ENCODE results near the gene COL4A2. TPM values are rescaled to one million over a fixed set of nuclear protein-coding genes. Genes with fewer than 3 reads are reported as not detected.

The COL4A2 gene
- total RNA-seq, 1 donor from 2014 or later, result 120 TPM

DNA sequence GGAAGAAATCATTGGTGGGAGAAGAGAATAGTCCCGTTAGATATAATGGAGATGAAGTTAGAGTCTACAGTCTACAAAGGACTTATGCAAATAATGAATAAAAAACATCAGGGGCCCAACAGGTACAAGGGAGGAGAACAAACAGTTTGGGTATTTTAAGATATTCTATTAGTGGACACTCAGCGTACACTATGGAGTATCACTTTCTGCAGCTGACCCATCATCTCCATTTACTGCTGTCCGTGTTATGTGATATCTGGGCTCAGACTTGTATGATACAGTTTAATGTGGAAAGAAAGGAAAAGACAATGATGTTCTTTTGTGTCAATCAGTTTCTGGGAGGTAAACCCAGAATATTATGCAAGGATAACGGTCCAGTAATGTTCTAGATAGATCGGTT lies 128.2 kb downstream of the COL4A2 start:
- no peaks in the 10 kb centered on the region for H3K27me3 Mint-ChIP-seq
- H3K27ac Mint-ChIP-seq, result no peak overlapping the region
- H3K4me1 Mint-ChIP-seq (ENCODE audit: low read depth), result no peaks in the 10 kb centered on the region
- no peaks in the 10 kb centered on the region for H3K9me3 Mint-ChIP-seq (ENCODE audit: low read depth)
- H3K4me3 Mint-ChIP-seq (ENCODE audit: low read depth), result no peak overlapping the region
- DNase-seq (ENCODE audit: low spot score, unreplicated experiment), result no peak
- H3K36me3 Mint-ChIP-seq (ENCODE audit: insufficient read depth), result peaks cover 25% of the 10 kb centered on the region
- TF ChIP-seq, protein P1, sequence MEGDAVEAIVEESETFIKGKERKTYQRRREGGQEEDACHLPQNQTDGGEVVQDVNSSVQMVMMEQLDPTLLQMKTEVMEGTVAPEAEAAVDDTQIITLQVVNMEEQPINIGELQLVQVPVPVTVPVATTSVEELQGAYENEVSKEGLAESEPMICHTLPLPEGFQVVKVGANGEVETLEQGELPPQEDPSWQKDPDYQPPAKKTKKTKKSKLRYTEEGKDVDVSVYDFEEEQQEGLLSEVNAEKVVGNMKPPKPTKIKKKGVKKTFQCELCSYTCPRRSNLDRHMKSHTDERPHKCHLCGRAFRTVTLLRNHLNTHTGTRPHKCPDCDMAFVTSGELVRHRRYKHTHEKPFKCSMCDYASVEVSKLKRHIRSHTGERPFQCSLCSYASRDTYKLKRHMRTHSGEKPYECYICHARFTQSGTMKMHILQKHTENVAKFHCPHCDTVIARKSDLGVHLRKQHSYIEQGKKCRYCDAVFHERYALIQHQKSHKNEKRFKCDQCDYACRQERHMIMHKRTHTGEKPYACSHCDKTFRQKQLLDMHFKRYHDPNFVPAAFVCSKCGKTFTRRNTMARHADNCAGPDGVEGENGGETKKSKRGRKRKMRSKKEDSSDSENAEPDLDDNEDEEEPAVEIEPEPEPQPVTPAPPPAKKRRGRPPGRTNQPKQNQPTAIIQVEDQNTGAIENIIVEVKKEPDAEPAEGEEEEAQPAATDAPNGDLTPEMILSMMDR (IDR thresholded peaks at IDR 0.05; ENCODE audit: unreplicated experiment), result no peak

DNA sequence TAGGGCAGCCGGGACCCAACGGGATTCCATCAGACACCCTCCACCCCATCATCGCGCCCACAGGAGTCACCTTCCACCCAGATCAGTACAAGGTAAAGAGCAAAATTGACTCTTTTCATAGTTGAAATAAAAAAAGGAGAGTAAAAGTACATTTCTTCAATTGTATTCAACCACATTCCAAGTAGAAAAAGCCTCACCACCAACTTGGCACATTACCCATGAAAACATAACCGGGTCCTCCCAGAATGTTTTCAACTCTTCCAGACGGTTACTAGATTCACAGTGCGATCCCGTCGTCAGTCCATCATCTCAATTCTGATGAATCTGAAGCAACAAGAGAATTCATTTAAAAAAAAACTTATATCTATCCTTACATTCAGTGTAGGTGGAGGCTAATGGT lies 129.2 kb downstream of the COL4A2 start:
- Mint-ChIP-seq H3K9me3 (ENCODE audit: low read depth) (no peaks in the 10 kb centered on the region), H3K27me3 (no peaks in the 10 kb centered on the region), H3K27ac (no peak overlapping the region), H3K4me3 (ENCODE audit: low read depth) (no peak overlapping the region), H3K4me1 (ENCODE audit: low read depth) (peaks cover 1% of the 10 kb centered on the region), H3K36me3 (ENCODE audit: insufficient read depth) (peaks cover 22% of the 10 kb centered on the region)
- TF ChIP-seq, protein P1 (IDR thresholded peaks at IDR 0.05; ENCODE audit: unreplicated experiment), result no peak
- DNase-seq (ENCODE audit: low spot score, unreplicated experiment), result no peak

DNA sequence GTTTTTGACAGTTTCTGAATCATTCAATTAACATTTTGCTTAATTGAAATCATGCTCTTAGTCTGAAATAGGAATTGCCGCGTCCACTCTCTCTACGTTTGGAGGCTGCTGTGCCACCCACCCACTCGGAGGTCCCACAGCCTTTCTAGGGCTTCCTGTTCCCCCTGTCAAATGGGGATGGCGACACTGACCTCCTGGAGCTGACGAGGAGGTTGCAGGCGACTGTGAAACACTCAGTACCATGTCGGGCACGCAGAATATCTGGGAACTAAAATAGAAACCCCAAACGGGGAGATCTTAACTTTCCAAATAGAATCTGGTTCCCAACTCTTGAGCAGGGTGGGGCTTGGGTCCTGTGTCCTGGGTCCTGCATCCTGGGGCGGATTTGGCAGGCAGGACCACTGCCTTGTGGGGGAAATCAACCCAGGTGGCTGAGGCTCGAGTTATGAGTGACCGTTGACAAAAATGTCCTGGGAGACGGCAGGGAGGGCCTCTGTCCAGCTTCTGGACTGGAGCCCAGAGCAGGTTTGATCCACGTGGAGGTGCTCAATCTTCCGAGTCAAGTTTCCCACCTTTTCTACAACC lies 129.8 kb downstream of the COL4A2 start:
- Mint-ChIP-seq H3K4me3 (ENCODE audit: low read depth) (no peak overlapping the region), H3K4me1 (ENCODE audit: low read depth) (peaks cover 4% of the 10 kb centered on the region), H3K27me3 (no peaks in the 10 kb centered on the region), H3K9me3 (ENCODE audit: low read depth) (no peaks in the 10 kb centered on the region), H3K36me3 (ENCODE audit: insufficient read depth) (peaks cover 20% of the 10 kb centered on the region), H3K27ac (no peak overlapping the region)
- DNase-seq (ENCODE audit: low spot score, unreplicated experiment), result no peak
- TF ChIP-seq, protein P1 (IDR thresholded peaks at IDR 0.05; ENCODE audit: unreplicated experiment), result no peak

DNA sequence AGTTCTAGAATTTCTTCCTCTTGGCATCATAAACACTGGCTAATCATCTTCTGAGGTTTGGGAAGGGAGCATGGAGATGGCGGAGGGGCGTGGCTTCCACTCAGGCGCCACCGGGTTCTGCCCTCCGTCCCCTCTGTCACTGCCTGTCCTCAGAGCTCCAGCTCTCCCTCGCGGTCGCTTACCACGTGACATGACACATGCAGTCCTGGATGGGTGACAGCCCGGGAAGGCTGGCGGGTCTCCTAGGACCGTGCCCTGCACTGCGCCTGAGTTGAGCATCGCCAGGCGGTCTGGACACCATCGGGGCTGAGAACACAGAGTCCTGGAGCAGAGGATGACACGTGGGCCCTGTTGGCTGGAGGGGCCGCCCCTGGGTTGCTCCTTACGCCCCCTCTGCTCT lies 131.1 kb downstream of the COL4A2 start:
- Mint-ChIP-seq H3K4me3 (ENCODE audit: low read depth) (no peak overlapping the region), H3K27me3 (no peaks in the 10 kb centered on the region), H3K27ac (no peak overlapping the region), H3K9me3 (ENCODE audit: low read depth) (no peaks in the 10 kb centered on the region), H3K4me1 (ENCODE audit: low read depth) (peaks cover 10% of the 10 kb centered on the region), H3K36me3 (ENCODE audit: insufficient read depth) (peaks cover 20% of the 10 kb centered on the region)
- no peak for DNase-seq (ENCODE audit: low spot score, unreplicated experiment)
- TF ChIP-seq, protein P1 (IDR thresholded peaks at IDR 0.05; ENCODE audit: unreplicated experiment), result no peak

DNA sequence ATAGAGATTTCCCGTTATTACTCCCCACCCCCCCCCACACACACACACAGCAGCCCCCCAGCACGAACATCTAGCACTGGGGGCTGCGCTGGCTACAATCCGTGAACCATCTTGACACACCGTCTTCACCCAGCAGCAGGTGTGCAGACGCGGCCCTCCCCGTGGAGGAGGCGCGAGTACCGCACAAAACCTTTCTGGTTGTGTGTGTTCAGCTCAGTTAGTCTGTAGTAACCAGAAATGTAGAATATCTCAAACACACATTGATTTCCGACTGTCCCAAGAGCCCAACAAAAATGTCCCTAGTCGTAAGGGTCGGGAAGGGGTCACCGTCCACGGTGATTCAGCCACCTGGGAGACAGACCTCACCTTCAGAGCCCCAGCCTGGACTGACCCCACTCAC lies 131.7 kb downstream of the COL4A2 start:
- no peak overlapping the region for H3K4me3 Mint-ChIP-seq (ENCODE audit: low read depth)
- H3K4me1 Mint-ChIP-seq (ENCODE audit: low read depth), result peaks cover 12% of the 10 kb centered on the region
- TF ChIP-seq, protein P1 (IDR thresholded peaks at IDR 0.05; ENCODE audit: unreplicated experiment), result no peak
- no peak overlapping the region for H3K27ac Mint-ChIP-seq
- no peaks in the 10 kb centered on the region for H3K9me3 Mint-ChIP-seq (ENCODE audit: low read depth)
- no peak for DNase-seq (ENCODE audit: low spot score, unreplicated experiment)
- peaks cover 20% of the 10 kb centered on the region for H3K36me3 Mint-ChIP-seq (ENCODE audit: insufficient read depth)
- no peaks in the 10 kb centered on the region for H3K27me3 Mint-ChIP-seq
